NCI-H1105 treated with DMSO at 0.1 percent for 48 hours (cell line): ENCODE data around the gene LHX5.

Source experiments
- DNase-seq: peaks from one replicate; lab custom pipeline; 2025; lab: John Stamatoyannopoulos, UW

Gene LHX5

DNA sequence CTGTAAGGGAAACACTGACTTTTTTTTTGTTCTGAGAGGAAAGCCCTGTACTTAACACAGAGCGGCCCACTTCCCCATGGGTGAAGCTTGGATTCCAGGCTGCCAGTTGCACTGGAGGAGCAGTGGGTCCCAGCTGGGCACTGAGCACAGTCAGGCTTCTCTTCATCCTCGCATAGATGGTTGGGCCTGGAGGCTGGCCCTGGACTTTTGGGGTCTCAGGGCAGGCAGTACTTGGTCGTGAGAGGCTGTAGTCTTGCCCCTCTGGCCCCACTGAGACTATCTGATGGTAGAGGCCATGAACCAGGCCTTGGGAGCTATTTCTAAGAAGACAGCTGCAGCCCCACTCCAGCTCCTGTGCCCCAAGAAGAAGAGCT lies 6.2 kb upstream of the LHX5 start:
- no peak for DNase-seq

DNA sequence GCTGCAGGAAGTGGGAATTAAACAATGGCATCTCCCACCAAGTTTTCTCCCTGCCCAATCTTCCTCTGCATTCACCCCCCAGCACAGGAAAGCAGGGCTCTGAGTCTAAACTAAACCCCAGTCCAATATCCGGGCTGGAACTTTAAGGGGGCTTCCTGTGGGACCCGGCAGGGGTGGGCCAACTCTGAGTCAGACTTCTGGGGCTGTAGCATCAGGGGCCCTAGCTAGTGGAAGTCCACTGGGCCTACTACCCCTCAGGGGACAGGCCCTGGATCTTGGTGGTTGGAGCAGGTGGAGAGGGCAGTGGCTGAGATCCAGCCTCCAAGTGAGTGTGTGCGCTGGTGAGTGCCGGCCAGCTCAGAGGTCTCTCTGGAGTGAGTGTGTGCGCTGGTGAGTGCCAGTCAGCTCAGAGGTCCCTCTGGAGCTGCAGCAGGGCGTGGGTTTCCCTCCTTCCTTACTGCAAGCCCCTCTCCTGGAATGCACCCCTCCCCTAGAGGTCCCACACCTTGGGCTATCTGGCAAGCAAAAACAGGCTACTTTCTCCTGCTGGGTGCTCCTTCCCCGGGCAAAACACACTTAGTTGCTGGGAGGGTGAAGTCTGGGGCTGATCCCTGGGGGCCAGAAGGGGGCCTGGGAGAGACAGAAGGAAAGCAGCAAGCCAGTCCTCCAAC lies 5.6 kb upstream of the LHX5 start:
- no peak for DNase-seq

GRCh38 chr12:113476176-113476986 lies 4.7 kb upstream of the LHX5 start:
- no peak for DNase-seq

DNA sequence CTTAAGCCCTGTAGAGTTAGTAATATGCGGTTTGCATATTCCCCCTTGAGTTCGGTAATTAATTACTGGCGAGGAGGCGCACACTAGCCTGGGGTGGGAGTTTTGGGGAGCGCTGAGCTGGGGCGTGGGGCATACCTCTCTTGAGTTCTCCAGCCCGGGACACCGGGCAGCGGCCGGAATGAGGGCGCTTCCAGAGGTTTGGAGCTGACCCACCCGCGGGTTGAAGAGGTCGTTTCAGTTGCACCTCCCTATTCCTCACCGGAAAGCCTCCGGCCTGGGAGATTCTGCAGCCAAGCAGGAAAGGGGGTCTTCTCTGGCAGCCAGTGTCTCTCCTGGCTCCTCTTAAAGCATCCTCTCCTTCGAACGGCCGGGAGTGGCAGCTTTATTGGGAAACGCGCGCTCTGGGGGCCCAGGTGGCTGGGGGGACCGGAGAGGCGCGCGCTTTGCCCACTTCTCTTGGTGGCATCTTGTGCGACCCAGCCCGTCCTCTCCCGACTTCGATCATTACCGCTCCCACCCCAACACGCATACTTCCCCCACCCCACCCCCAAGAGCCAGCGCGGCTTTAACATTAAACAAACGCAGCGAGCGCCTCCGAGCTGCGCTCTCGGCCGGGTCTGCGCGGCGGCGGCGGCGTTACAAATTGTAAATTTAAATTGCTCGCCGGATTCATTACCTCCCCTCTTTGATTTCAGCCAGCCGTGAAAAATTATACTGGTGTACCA lies 3.9 kb upstream of the LHX5 start:
- peak; percentile 25 for DNase-seq

- no peak for DNase-seq
Observed at GRCh38 chr12:113474635-113475436, 3.2 kb upstream of the LHX5 start.

- no peak for DNase-seq
Observed at GRCh38 chr12:113473942-113474341, 2.3 kb upstream of the LHX5 start.

DNA sequence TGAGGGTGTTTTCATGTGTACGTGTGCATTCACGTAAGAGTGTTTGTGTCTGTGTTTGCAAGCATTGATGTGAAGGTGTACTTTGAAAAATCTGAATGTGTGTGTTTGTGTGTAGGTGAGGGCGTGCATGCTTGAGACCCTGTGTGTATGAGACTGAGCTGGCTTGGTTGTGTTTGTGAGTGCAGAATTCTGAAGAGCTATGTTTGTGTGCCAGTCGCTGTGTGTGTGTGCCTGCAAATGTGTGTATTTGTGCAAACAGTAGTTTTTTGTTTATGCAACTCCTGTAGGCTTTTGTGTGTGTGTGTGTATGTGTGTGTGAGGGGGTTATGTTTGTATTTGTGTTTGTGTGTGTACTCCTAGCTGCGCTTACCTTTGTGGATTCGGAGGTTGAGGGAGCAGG lies 1.7 kb upstream of the LHX5 start:
- DNase-seq, result no peak

- no peak for DNase-seq
Observed at GRCh38 chr12:113472191-113473121, 785 bp upstream of the LHX5 start.

DNA sequence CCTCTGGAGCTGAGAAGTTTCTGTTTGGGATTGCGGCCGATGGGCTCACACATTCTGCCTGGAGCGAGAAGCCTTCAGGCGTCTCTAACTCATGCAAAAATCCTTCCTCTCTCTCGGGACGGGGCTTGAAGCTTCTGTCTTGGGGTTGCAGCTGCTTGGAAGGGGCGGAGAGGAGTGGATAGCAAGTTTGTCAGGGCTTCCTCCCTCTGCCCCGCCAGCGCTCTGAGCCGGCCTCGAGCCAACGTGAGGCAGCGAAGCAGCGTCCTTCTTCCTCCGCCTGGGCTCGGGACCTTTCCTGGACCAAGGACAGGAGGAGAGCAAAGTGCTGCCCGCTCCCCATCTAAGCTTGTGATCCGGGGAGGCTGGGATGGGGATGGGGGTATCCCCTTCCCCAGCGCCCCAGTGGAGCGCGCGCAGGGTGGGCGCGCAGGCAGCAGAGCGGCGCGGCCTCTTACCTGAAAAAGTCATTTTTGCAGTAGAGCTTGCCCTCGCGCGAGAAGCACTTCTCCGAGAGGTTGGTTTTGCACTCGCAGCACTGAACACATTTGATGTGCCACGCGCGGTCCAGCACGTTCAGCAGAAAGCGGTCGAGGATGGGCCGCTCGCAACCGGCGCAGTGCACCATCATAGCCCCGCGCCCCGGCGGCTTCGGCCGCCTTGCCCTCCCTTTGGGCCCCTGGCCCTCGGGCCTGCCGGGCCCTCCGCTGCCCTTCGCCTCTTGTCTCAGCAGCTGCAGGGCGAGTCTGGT lies 626 bp downstream of the LHX5 start:
- no peak for DNase-seq

- no peak for DNase-seq
Observed at GRCh38 chr12:113469949-113470743, 1.5 kb downstream of the LHX5 start.

DNA sequence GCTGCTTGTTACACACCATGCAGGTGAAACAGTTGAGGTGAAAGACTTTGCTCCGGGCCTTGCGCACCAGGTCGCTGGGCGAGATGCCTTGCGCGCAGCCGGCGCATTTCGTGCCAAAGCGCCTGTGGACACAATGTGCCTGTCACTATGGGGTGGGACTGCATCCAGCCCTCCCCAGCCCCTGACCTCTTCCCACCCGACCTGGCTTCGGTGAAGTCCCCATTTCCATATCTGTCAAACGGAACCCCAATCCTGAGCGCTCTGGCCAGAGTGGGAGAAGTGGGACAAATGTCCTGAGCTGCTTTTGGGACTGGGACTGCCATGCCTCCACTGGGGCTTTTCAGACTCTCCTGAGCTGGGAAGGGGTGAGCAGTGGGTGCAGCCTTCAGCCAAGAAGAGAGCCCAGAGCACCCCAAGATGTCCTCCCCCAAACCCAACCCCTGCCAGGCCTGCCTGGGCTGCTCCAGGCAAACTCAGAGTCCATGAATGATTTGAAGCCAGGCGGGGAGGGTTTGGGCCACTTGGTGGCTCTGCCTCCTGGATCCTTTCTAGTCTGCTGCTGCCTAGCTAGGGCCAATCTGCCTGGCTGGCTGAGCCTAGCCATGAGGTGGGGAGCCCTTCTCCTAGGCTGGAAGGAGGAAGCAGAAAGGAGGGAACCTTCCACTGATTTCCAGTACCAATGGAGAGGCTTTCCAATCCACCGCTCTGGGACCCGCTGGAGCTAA lies 2.3 kb downstream of the LHX5 start:
- no peak for DNase-seq

- no peak for DNase-seq
Observed at GRCh38 chr12:113468365-113469223, 3.1 kb downstream of the LHX5 start.

DNA sequence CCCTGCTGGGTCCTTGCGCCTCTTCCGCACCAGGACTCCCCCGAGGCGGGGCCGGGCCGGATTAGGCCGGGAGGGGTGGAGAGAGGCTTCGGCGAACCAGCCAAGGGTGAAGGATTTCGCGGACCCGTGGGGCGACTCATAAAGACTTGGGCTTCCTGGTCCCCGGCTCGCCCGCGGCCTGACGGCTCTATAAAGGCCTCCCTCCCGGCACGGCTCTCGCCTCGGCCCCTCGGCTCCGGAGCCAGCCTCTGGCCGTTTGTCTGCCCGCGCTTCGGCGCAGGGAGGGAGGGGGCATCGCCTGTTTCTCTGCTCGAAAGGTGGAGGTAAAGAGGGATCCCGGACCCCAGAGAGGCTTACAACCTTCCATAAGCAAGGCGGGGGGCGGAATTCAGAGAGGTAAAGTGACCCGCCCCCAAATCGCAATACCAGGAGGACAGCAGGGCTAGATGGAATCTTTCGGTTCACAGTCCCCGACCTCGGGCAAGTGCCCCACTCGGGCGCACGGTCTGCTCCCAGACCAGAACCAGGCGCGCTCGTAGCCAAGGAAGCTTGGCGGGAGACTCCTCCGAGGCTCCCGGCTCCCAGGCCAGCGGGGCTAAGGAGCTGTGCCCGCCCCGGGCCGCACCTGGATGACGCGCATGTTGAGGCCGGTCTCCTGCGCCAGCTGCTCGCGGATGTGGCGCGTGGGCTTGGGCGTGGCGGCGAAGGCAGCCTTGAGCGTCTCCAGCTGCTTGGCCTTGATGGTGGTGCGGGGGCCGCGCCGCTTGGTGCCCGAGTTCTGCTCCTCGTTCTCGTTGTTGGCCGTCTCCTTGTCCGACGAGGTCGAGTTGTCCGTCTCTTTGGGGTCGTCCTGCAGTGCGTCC lies 3.9 kb downstream of the LHX5 start:
- peak; percentile 41 for DNase-seq

DNA sequence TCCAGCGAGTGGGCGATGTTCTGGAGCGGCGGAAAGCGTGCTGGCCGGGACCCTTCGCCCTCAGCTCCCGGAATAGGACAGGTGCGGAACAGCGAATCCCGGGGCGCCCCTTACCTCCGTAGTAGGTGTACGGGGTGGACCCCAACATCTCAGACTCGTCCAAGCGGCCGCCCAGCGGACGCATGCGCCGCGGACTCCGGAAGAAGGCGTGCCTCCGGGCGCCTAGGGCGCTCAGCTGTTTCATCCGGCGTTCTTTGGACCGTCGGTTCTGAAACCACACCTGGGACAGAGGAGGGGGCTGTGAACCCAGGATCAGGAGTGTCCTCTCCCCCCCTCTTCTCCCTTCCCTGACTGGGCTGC lies 4.5 kb downstream of the LHX5 start:
- DNase-seq, result peak; percentile 21

DNA sequence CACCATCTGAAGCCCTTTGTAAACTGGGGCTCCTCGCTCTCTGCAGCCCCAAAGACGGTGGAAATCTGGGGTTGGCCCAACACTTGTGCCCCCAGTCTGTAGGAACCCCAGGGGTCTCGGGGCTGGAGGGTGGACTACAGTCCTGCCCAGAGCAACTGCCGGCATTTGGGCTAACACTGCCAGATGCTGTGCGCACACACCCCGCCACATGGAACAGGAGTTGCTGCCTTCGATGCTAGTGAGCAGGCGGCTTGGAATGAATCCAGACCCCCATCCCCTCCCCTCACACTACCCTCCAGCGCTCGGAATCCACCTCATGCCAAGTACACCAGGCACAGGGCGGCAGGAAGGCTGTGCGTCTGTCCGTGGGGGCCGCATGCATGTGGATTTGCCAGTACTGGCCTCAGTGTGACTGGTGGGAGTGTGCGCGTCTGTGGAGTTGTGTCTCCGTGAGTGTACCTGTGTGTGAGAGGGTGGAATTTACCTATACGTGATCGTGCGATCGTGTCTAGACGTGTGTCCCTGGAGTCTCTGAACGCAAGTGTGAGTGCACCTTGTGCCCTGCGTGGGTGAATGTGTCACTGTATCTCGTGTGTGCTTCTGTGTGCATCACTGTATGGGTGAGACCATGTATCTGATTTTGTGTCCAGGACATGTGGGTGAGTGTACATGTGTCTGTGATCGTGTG lies 5.1 kb downstream of the LHX5 start:
- DNase-seq, result peak; percentile 72

DNA sequence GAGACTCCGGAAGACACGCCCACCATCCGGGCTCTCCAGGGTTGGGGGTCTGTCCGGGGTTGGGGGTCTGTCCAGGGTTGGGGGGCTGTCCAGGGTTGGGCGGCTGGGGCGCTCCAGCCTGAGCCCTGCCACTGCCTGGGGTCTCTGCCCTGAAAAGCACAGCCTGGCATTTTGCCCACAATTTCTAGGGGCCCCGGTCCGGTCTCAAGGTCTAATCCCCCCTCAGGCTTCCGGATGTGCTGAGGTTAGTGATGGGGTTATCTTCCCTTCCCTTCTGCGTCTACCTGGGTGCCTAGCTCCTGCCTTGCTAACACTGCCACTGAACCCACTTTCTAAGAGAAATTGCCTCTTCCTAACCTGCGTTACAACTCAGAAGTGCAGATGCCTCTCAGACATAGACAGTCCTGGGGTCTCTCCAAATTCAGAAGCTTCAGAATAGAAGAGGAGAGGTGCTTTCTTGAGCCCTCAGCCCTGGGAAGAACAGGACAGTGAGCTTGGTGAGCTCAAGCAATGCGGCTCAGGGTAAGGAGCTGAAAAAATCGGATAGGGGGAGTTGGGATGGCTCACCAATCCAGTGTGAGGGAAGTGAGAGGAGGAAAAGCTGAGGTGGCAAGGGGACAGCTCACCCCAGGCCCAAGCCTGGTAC lies 5.7 kb downstream of the LHX5 start:
- no peak for DNase-seq
